Vein endothelial cell (primary cell): ENCODE data around the gene ZNF627. TPM values are rescaled to one million over a fixed set of nuclear protein-coding genes. Genes with fewer than 3 reads are reported as not detected.

Experiments
- total RNA-seq: library from RNA; depleted of rRNA; stranded (reverse); fragments of >200 nt; gene quantifications from 2 replicates; pipeline ENCODE4 v1.2.3, GENCODE V29; 2012

The ZNF627 gene
- 20.9 and 21.1 TPM in 2 replicates for total RNA-seq

DNA sequence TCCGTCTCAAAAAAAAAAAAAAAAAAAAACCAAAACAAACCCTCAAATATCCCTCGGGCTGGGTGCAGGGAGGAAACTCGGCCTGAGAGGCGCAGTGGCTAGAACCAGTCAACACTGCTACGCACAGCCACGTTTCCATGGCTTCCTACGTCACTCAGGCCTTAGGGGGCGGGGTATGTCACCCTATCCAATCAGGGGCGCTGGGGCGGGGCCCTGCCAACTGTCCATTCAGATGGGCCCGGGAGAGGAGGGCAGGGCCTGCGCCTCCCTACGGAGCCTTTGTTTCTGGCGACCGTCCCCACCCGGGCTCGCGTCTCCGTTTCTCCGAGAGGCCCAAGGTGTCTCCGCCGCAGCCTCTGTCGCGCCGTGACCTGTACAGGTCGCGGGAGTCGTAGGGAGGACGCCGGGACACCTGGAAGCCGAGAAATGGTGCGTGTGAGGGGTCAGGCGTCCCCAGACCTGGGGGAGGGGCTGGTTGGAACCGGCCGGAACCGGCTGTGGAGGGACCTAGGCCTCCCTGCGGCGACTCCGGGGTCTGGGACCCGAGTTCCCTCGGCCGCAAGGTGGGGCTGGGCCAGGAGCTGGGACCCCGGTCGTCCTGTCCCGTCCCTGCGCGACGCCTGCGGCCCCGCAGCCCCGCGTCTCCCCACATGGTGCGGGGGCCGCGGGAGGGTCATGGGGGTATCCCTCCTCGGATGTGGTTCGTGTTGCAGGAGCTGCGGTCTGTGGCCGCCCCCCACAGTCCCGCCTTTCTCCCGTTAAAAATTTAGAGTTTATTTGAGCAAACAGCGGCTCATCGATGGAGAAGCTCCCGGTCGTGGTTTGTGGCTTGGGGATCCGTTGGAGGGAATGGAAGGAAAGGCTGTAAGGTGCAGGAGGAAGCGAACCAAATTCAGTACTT, at the start of gene ZNF627:
ZNF627 (plus strand) TSS at position 282 of the 901 bp plus-strand sequence; CDS start at position 427, 145 bp downstream.

GRCh38 chr19:11558881-11559828, 38.1 kb upstream of the ZNF627 start, which contains the start of gene ELOF1:
Gene ELOF1 (minus strand): TSS chr19:11559230. CDS start chr19:11554347, 4,883 bp downstream.

GRCh38 chr19:11577451-11578257, 19.6 kb upstream of the ZNF627 start, which contains the start of gene ACP5:
Gene ACP5 (minus strand): TSS chr19:11577645. CDS start chr19:11577317, 328 bp downstream.

Other genes starting within 250 kb of the ZNF627 start
- gene PLPPR2, start 242.1 kb upstream of the ZNF627 start, total RNA-seq, result 20.1 and 20.3 TPM in 2 replicates
- gene SWSAP1, start 222.8 kb upstream of the ZNF627 start, total RNA-seq, result 1.7 and 2.3 TPM in 2 replicates
- 10.0 and 10.1 TPM in 2 replicates for gene EPOR, start 213.2 kb upstream of the ZNF627 start, total RNA-seq
- 0.86 and 3.9 TPM in 2 replicates for gene RGL3, start 178.2 kb upstream of the ZNF627 start, total RNA-seq
- gene ODAD3, start 162.4 kb upstream of the ZNF627 start, total RNA-seq, result 0.19 TPM in 1 of 2 replicates, not detected in the other
- 116 and 144 TPM in 2 replicates for gene PRKCSH, start 161.8 kb upstream of the ZNF627 start, total RNA-seq
- under 0.01 TPM in 1 of 2 replicates, not detected in the other for gene ELAVL3, start 116.4 kb upstream of the ZNF627 start, total RNA-seq
- gene ZNF653, start 91.6 kb upstream of the ZNF627 start, total RNA-seq, result 5.4 and 7.5 TPM in 2 replicates
- 24.6 and 35.6 TPM in 2 replicates for gene ECSIT, start 68.3 kb upstream of the ZNF627 start, total RNA-seq
- gene CNN1, start 58.6 kb upstream of the ZNF627 start, total RNA-seq, result not detected in 2 replicates
- 35.0 and 43.4 TPM in 2 replicates for gene ELOF1, start 38.3 kb upstream of the ZNF627 start, total RNA-seq
- under 0.01 TPM in 1 of 2 replicates, not detected in the other for gene ACP5, start 19.8 kb upstream of the ZNF627 start, total RNA-seq
- 6.9 and 9.9 TPM in 2 replicates for gene ZNF823, start 141.5 kb downstream of the ZNF627 start, total RNA-seq
- gene ZNF441, start 169.5 kb downstream of the ZNF627 start, total RNA-seq, result 5.6 and 6.4 TPM in 2 replicates
- 0.65 and 1.8 TPM in 2 replicates for gene ZNF491, start 201.0 kb downstream of the ZNF627 start, total RNA-seq
- gene ZNF440, start 216.8 kb downstream of the ZNF627 start, total RNA-seq, result 8.2 and 9.7 TPM in 2 replicates